Psoas muscle (tissue), 8 donors: ENCODE data around the gene ERFL. TPM values are rescaled to one million over a fixed set of nuclear protein-coding genes. Genes with fewer than 3 reads are reported as not detected.

Experiments
- ATAC-seq, 4 donors: fragments of 200-7000 bp; cut with Tn5 transposase; one replicate each; pipeline ENCODE4 v1.9.1; 2020; ENCODE audit warnings: moderate library complexity in 3 of 4, mild to moderate bottlenecking in 2 of 4
- DNase-seq, 2 donors: peaks; one replicate each; pipeline ENCODE4 v3.0.0-alpha.2; 2020
- H3K27ac ChIP-seq: fragments of 200-600 bp; one replicate; pipeline ENCODE4 v1.8.0; 2022
- H3K27me3 ChIP-seq, 3 donors: fragments of 200-600 bp in 1 of 3; one replicate each; pipeline versions ENCODE4 v1.6.1 to v1.8.0; 2013 to 2022; ENCODE audit warnings: low read length in 2 of 3, mild to moderate bottlenecking in 2 of 3, moderate library complexity in 1 of 3; ENCODE audit not compliant: insufficient read depth in 3 of 3
- H3K36me3 ChIP-seq, 2 donors: fragments of 200-600 bp in 1 of 2; one replicate each; pipeline versions ENCODE4 v1.6.1 to v1.8.0; 2013 to 2022; ENCODE audit warnings: low read depth in 1 of 2, mild to moderate bottlenecking in 1 of 2, moderate library complexity in 1 of 2; ENCODE audit not compliant: insufficient read depth in 1 of 2
- H3K4me1 ChIP-seq: fragments of 200-600 bp; one replicate; pipeline ENCODE4 v1.8.0; 2022
- H3K4me3 ChIP-seq: fragments of 200-600 bp; one replicate; pipeline ENCODE4 v1.8.0; 2022; ENCODE audit warnings: mild to moderate bottlenecking
- H3K9me3 ChIP-seq: fragments of 200-600 bp; one replicate; pipeline ENCODE4 v1.8.0; 2022
- WGBS, 3 donors: extraction: QIAGEN DNeasy Blood & Tissue Kit; methylation state at CpG; one replicate each; pipeline versions ENCODE4 v1.1.6 to v1.1.7; 2013; 5-methylcytosine and 5-hydroxymethylcytosine counted together
- intact Hi-C, 2 donors: fragments of 100-400 bp; cut with DNase I; formaldehyde crosslinking; loops; one replicate each; pipeline versions ENCODE4 v1.11.0 to v1.14.2; 2022
- polyA plus RNA-seq, 3 donors: library from polyadenylated mRNA; stranded (reverse); fragments of 200-250 nt; gene quantifications; one replicate each; pipeline ENCODE4 v1.2.3, GENCODE V29; 2013
- total RNA-seq, 4 donors: library from RNA; stranded (reverse); fragmentation: NEBNext Ultra II Directional in 2 of 4; extraction: Animal tissue kit (Norgen Biotek cat#: 25700) in 2 of 4; gene quantifications; one replicate each; pipeline versions ENCODE4 v1.2.1 to v1.2.4, GENCODE V29; 2021 to 2023
- TF ChIP-seq, protein P1 (sequence below): fragments of 200-600 bp; IDR thresholded peaks from one replicate; pipeline ENCODE4 v1.8.0; 2022; ENCODE audit warnings: antibody characterized with exemption
- donor health status: healthy with polysubstance abuse.
- donor health status: DM: no; HTN: no; CAD: no; lungs with moderate emphysema.
- donor health status: Bipolar disorder and iron deficiency.
- donor health status: healthy.
- donor health status: DM: yes; HTN: yes; CAD: no.
- donor health status: DM: no; HTN: no; CAD: no.
- donor health status: DM: no; HTN: no; CAD: no.
- donor health status: DM: yes; HTN: yes; CAD: no.

Gene ERFL
- total and polyA plus RNA-seq, 7 donors = 0.03 TPM; not detected in 6

DNA sequence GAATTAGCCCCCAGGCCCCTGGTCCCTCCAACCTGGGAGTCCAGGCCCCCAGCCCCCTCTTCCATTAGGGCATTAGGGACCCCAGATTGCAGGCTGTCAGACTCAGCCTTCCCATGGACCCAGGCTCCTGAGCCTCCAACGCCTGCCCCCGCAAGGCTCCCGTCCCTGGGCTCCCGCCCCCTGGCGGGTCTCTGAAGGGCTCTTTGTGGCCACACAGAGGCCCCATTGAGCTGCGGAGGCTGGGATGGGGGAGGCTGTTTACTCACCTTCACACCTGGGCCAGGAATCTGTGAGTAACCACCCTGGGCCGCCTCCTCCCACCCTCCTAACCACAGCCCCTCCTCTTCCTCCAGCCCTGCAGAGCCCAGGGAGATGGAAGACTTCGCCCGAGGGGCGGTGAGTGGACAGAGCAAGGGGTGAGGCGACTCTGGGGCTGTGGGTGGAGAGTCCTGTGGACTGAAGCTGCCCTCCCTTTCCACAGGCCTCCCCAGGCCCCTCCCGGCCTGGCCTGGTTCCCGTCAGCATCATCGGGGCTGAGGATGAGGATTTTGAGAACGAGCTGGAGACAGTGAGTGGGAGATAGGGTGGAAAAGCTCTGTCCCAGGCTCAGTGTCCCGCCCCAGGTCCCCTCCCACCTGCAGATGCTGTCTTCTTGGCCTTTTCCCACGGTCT lies 40.4 kb downstream of the ERFL start:
- peaks cover 6% of the 10 kb centered on the region for H3K4me1 ChIP-seq
- H3K9me3 ChIP-seq = no peaks in the 10 kb centered on the region
- intact Hi-C loops = no loop called here
- 61 to 67% (median 62%) methylated on average over 16 to 17 of the region's 17 CpGs for WGBS, 3 donors
- DNase-seq (no peak), ATAC-seq (no peak)
- no peak overlapping the region for H3K27ac ChIP-seq
- TF ChIP-seq, protein P1, sequence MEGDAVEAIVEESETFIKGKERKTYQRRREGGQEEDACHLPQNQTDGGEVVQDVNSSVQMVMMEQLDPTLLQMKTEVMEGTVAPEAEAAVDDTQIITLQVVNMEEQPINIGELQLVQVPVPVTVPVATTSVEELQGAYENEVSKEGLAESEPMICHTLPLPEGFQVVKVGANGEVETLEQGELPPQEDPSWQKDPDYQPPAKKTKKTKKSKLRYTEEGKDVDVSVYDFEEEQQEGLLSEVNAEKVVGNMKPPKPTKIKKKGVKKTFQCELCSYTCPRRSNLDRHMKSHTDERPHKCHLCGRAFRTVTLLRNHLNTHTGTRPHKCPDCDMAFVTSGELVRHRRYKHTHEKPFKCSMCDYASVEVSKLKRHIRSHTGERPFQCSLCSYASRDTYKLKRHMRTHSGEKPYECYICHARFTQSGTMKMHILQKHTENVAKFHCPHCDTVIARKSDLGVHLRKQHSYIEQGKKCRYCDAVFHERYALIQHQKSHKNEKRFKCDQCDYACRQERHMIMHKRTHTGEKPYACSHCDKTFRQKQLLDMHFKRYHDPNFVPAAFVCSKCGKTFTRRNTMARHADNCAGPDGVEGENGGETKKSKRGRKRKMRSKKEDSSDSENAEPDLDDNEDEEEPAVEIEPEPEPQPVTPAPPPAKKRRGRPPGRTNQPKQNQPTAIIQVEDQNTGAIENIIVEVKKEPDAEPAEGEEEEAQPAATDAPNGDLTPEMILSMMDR = no peak
- H3K4me3 ChIP-seq = no peak overlapping the region
- H3K36me3 ChIP-seq = peaks cover 0 to 21% of the 10 kb centered on the region in 2 donors
- peaks cover 0 to 8% (median 0%) of the 10 kb centered on the region in 3 donors for H3K27me3 ChIP-seq

DNA sequence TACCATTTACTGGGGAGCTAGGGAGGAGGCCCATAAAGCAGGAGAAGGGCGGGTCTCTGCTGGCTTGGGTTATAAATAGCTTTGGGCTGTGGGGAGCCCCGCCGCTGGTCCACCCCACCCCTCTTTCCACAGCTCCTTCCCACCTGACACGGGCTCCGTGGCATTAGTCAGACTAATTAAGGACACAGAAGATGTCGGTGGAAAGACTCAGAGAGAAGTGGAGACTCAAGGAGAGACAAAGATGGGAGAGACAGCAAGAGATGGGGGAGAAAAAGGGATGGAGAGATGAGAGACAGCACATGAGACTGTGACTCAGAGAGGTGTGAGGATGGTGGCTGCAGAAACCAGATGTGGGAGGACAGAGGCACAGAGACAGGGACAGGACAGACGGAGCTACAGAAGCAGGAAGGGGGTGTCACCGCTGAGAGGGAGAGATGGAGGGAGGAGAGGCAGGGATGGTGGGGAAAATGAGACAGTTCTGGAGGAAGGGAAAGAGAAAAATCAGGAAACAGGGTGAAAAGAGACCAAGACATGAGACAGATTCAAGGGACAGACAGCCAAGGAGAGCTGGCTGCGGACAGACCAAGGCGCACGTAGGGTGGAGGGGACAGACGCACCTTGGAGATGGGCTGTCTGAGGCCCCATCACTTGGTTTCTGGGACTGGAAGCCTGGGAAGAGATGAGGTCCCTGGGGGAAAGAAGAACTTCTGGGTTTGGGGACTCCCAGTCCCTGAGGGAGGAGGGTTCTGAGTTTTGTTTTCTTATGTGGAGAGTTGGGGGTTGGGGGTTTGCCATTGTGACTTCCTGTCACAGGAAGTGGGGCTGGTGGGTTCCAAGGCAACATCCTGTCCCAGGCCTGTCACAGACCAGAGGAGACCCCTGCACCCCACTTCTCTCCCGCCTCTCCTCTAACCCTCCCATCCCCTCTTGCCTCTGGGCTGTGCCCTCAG lies 41.2 kb downstream of the ERFL start:
- Histone ChIP-seq H3K9me3 (no peaks in the 10 kb centered on the region), H3K4me1 (peaks cover 6% of the 10 kb centered on the region), H3K4me3 (no peak overlapping the region), H3K27me3 (peaks cover 0 to 8% (median 0%) of the 10 kb centered on the region in 3 donors), H3K36me3 (peaks cover 0 to 13% of the 10 kb centered on the region in 2 donors), H3K27ac (no peak overlapping the region)
- ATAC-seq (no peak), DNase-seq (no peak)
- TF ChIP-seq, protein P1 = no peak
- 59 to 69% (median 63%) methylated on average over 13 of the region's 13 CpGs for WGBS, 3 donors
- intact Hi-C loops = no loop called here

DNA sequence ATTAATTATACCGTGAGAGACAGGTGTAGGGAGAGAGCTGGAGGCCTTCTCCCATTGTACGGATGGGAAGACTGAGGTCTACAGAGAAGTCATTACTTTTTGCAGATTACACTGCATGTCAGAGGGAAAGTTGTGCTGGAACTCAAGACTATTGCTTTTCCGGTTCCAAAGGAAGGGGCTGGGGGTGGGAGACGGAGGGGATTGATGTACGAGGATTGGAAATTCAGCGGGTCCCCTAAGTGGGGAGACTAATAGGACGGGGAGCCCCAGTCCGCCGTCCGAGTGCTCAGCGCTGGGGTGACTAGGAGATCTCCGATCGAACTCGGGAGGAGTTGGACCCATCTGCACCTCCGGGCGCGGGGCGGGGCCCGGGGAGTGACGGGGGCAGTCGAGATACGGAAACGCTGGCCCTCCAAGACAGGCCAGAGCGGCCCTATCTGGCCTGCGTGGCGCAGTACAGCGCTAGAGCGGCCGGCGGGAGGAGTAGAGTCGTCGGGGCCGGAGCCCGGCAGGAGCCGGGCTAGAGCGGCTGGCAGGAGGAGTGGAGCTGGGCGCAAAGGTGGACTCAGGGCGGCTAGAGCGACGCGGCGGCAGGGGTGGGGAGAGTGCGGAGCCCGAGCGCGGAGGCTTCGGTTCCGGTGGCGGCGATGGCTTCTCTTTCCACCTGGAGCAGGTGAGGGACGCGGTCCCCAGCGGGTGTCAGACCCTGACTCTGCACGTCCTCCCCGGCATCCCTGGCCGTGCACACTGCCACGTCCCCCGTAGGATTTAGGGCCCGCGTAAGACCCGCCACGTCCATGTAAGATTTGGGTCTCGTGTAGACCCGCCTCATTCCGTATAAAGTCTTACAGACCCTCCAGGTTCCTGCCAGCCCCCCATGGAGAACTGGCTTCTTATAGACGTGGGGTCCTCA lies 44.2 kb downstream of the ERFL start:
- 1% methylated on average over 52 to 66 of the region's 66 CpGs for WGBS, 3 donors
- H3K4me1 ChIP-seq = peaks cover 6% of the 10 kb centered on the region
- intact Hi-C loops = loop anchor here in 1 of 2 donors (1.0 to 5.0 kb wide), 2 partner anchors 24 to 73 kb away; partner anchors contain the start of genes RABAC1 and RPS19

DNA sequence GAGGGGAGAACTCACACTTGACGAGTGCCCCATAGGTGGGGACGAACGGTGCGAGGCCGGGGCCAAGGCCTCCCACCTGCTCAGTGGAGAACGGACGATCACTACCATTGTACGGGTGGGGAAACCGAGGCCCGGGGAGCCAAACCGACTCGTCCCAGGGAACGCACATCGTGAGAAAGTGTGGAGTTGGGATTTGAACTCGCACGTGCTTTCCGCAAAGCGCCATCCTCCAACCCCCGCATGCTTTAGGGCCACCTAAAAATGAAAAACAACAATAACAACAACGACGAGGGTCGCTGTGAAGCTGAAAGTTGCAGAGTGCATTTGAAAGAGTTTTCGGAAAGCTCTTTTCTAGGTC lies 44.8 kb downstream of the ERFL start:
- DNase-seq (no peak), ATAC-seq (peak in 1 of 4 donors; percentile 6)
- intact Hi-C loops = loop anchor here in 1 of 2 donors (5.0 kb wide), 1 partner anchor 74 kb away; the partner anchor contains the start of gene RABAC1
- 1% methylated on average over 23 of the region's 23 CpGs for WGBS, 3 donors
- H3K36me3 ChIP-seq = no peaks in the 10 kb centered on the region
- peaks cover 0 to 8% (median 0%) of the 10 kb centered on the region in 3 donors for H3K27me3 ChIP-seq
- peaks cover 6% of the 10 kb centered on the region for H3K4me1 ChIP-seq
- H3K4me3 ChIP-seq = peak overlapping the region; percentile 74
- TF ChIP-seq, protein P1 = no peak
- peak overlapping the region; percentile 67 for H3K27ac ChIP-seq
- no peaks in the 10 kb centered on the region for H3K9me3 ChIP-seq

More for the DNA sequence above, 44.2 kb downstream of the ERFL start:
- DNase-seq (peak; percentile 95 to 97), ATAC-seq (peak; percentile 98 to 99 (median 98))
- peaks cover 0 to 8% (median 0%) of the 10 kb centered on the region in 3 donors for H3K27me3 ChIP-seq
- H3K9me3 ChIP-seq = no peaks in the 10 kb centered on the region
- peak overlapping the region; percentile 67 for H3K27ac ChIP-seq
- TF ChIP-seq, protein P1 = peak; percentile 16
- peaks cover 0 to 2% of the 10 kb centered on the region in 2 donors for H3K36me3 ChIP-seq
- H3K4me3 ChIP-seq = peak overlapping the region; percentile 74
